ENCODE measurements around the gene FTO. TPM values are rescaled to one million over a fixed set of nuclear protein-coding genes. Genes with fewer than 3 reads are reported as not detected.

Gene FTO
- polyA plus RNA-seq, 1 donor from 2014 or later, result 80.1 TPM

DNA sequence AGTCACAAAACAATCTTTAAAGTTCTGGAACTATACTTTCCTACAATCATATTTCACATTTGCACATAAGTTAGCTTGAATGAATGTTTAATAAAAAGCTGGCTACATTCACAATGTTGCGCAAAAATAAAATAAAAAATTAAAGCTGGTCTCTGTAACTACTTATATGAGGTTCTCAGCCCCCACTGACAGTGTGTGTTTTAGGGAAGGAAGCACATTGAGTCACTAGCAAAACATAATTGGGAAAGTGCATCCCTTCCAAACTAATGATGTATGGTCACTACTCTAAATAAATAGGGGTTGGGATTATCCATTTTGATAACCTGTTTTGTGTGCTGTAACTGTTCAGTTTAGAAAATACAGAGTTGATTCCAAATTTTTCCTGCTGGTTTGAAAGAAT is 330.7 kb downstream of the FTO start:
- Histone ChIP-seq H3K36me3 (ENCODE audit: insufficient read depth, low read length) (no peaks in the 10 kb centered on the region), H3K9me2 (ENCODE audit: insufficient read depth, low read length) (no peaks in the 10 kb centered on the region), H3K27ac (ENCODE audit: low read length) (no peak overlapping the region), H3K4me3 (ENCODE audit: low read length) (no peak overlapping the region), H3K79me2 (replicated peaks; ENCODE audit: insufficient read depth, low read length) (no peaks in the 10 kb centered on the region), H3K27me3 (ENCODE audit: insufficient read depth, low read depth, low read length) (no peaks in the 10 kb centered on the region), H3F3A (ENCODE audit: insufficient read depth, low read length, poor library complexity, severe bottlenecking) (no peaks in the 10 kb centered on the region), H2AFZ (ENCODE audit: low read depth, low read length) (no peak overlapping the region), H4K20me1 (ENCODE audit: insufficient read depth) (no peaks in the 10 kb centered on the region), H3K9ac (ENCODE audit: low read length) (no peak overlapping the region), H3K9me3 (ENCODE audit: low read length) (no peaks in the 10 kb centered on the region), H3K4me2 (ENCODE audit: low read length) (no peak overlapping the region)
- TF ChIP-seq, protein P1, sequence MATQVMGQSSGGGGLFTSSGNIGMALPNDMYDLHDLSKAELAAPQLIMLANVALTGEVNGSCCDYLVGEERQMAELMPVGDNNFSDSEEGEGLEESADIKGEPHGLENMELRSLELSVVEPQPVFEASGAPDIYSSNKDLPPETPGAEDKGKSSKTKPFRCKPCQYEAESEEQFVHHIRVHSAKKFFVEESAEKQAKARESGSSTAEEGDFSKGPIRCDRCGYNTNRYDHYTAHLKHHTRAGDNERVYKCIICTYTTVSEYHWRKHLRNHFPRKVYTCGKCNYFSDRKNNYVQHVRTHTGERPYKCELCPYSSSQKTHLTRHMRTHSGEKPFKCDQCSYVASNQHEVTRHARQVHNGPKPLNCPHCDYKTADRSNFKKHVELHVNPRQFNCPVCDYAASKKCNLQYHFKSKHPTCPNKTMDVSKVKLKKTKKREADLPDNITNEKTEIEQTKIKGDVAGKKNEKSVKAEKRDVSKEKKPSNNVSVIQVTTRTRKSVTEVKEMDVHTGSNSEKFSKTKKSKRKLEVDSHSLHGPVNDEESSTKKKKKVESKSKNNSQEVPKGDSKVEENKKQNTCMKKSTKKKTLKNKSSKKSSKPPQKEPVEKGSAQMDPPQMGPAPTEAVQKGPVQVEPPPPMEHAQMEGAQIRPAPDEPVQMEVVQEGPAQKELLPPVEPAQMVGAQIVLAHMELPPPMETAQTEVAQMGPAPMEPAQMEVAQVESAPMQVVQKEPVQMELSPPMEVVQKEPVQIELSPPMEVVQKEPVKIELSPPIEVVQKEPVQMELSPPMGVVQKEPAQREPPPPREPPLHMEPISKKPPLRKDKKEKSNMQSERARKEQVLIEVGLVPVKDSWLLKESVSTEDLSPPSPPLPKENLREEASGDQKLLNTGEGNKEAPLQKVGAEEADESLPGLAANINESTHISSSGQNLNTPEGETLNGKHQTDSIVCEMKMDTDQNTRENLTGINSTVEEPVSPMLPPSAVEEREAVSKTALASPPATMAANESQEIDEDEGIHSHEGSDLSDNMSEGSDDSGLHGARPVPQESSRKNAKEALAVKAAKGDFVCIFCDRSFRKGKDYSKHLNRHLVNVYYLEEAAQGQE (IDR thresholded peaks at IDR 0.05; ENCODE audit: borderline replicate concordance), result no peak
- TF ChIP-seq EZH2 (IDR thresholded peaks at IDR 0.05; ENCODE audit: borderline replicate concordance, insufficient read depth, low read length, poor library complexity, severe bottlenecking), result no peak
- TF ChIP-seq SMC3 (conservative IDR thresholded peaks at IDR 0.05; ENCODE audit: poor library complexity), result no peak
- TF ChIP-seq EP300 (conservative IDR thresholded peaks at IDR 0.05; ENCODE audit: poor library complexity, severe bottlenecking), result no peak
- TF ChIP-seq TAF1 (IDR thresholded peaks at IDR 0.05; ENCODE audit: low read depth), result no peak
- TF ChIP-seq RAD21 (conservative IDR thresholded peaks at IDR 0.05), result no peak
- no peak for TF ChIP-seq MXI1 (conservative IDR thresholded peaks at IDR 0.05; ENCODE audit: poor library complexity, severe bottlenecking)
- no peak for TF ChIP-seq POLR2AphosphoS5 (IDR thresholded peaks at IDR 0.05)
- TF ChIP-seq, protein P2, sequence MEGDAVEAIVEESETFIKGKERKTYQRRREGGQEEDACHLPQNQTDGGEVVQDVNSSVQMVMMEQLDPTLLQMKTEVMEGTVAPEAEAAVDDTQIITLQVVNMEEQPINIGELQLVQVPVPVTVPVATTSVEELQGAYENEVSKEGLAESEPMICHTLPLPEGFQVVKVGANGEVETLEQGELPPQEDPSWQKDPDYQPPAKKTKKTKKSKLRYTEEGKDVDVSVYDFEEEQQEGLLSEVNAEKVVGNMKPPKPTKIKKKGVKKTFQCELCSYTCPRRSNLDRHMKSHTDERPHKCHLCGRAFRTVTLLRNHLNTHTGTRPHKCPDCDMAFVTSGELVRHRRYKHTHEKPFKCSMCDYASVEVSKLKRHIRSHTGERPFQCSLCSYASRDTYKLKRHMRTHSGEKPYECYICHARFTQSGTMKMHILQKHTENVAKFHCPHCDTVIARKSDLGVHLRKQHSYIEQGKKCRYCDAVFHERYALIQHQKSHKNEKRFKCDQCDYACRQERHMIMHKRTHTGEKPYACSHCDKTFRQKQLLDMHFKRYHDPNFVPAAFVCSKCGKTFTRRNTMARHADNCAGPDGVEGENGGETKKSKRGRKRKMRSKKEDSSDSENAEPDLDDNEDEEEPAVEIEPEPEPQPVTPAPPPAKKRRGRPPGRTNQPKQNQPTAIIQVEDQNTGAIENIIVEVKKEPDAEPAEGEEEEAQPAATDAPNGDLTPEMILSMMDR (IDR thresholded peaks at IDR 0.05; ENCODE audit: poor library complexity, severe bottlenecking), result no peak

DNA sequence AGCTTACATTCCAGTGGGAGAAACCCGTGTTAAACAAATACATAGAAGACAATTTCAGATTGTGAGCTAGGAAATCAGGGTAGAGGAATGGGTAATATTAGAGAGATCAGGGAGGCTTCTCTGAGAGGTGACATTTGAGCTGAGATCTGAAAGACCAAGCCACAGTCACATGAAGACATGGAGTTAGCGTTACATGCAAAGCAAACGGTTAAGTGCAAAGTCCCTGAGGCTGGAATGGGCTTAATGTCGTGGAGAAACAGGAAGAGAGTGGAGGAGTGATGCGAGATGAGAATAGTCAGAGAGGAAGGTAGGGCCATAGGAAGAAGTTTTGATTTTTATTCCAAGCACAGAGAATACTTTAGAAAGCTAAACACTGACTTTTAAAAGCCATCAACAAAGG is 336.5 kb downstream of the FTO start:
- Histone ChIP-seq H3K36me3 (ENCODE audit: insufficient read depth, low read length) (no peaks in the 10 kb centered on the region), H3K27me3 (ENCODE audit: insufficient read depth, low read depth, low read length) (no peaks in the 10 kb centered on the region), H3K9ac (ENCODE audit: low read length) (no peak overlapping the region), H3K27ac (ENCODE audit: low read length) (no peak overlapping the region), H2AFZ (ENCODE audit: low read depth, low read length) (no peak overlapping the region), H3K9me2 (ENCODE audit: insufficient read depth, low read length) (no peaks in the 10 kb centered on the region), H3K4me3 (ENCODE audit: low read length) (no peak overlapping the region), H4K20me1 (ENCODE audit: insufficient read depth) (no peaks in the 10 kb centered on the region), H3K4me2 (ENCODE audit: low read length) (no peak overlapping the region), H3K79me2 (replicated peaks; ENCODE audit: insufficient read depth, low read length) (no peaks in the 10 kb centered on the region), H3F3A (ENCODE audit: insufficient read depth, low read length, poor library complexity, severe bottlenecking) (no peaks in the 10 kb centered on the region), H3K9me3 (ENCODE audit: low read length) (peaks cover 2% of the 10 kb centered on the region)
- TF ChIP-seq TAF1 (IDR thresholded peaks at IDR 0.05; ENCODE audit: low read depth) (no peak), EZH2 (IDR thresholded peaks at IDR 0.05; ENCODE audit: borderline replicate concordance, insufficient read depth, low read length, poor library complexity, severe bottlenecking) (no peak), SMC3 (conservative IDR thresholded peaks at IDR 0.05; ENCODE audit: poor library complexity) (no peak), RAD21 (conservative IDR thresholded peaks at IDR 0.05) (no peak), POLR2AphosphoS5 (IDR thresholded peaks at IDR 0.05) (no peak), MXI1 (conservative IDR thresholded peaks at IDR 0.05; ENCODE audit: poor library complexity, severe bottlenecking) (no peak), EP300 (conservative IDR thresholded peaks at IDR 0.05; ENCODE audit: poor library complexity, severe bottlenecking) (no peak)
- TF ChIP-seq, protein P2 (IDR thresholded peaks at IDR 0.05; ENCODE audit: poor library complexity, severe bottlenecking), result no peak
- TF ChIP-seq, protein P1 (IDR thresholded peaks at IDR 0.05; ENCODE audit: borderline replicate concordance), result no peak

All from neural cell (in vitro differentiated cells).